PC-9 (cell line): ENCODE data around the gene CCDC91.

Experiments used
- CTCF ChIP-seq: fragments of 200-600 bp; sonication (generic); conservative IDR thresholded peaks from 2 replicates; pipeline ENCODE4 v1.6.1; 2017; ENCODE audit warnings: mixed run types, antibody characterized with exemption, mild to moderate bottlenecking, moderate library complexity
- EZH2 ChIP-seq: fragments of 200-600 bp; sonication (generic); IDR thresholded peaks from 2 replicates; pipeline ENCODE4 v1.8.0; 2017; ENCODE audit warnings: antibody characterized with exemption, low read depth

- TF ChIP-seq CTCF, result no peak
- no peak for TF ChIP-seq EZH2
Observed at GRCh38 chr12:28517101-28517500, 326.8 kb downstream of the CCDC91 start.
